Mucosa of rectum (tissue), 2 donors: ENCODE measurements around the gene SLC44A1.
A peak's percentile ranks its signal among the peaks of the same experiment; 100 is the strongest.

Experiments used
- H3K27ac ChIP-seq, 2 donors: one replicate each; pipeline ENCODE4 v1.7.0; 2013; ENCODE audit warnings: inconsistent platforms in 2 of 2, low read depth in 2 of 2, low read length in 2 of 2
- H3K27me3 ChIP-seq, 2 donors: one replicate each; pipeline ENCODE4 v1.7.0; 2013; ENCODE audit warnings: low read length in 2 of 2; ENCODE audit not compliant: control insufficient read depth in 2 of 2, insufficient read depth in 2 of 2
- H3K36me3 ChIP-seq, 2 donors: one replicate each; pipeline ENCODE4 v1.7.0; 2013; ENCODE audit warnings: low read length in 2 of 2; ENCODE audit not compliant: control insufficient read depth in 2 of 2, insufficient read depth in 2 of 2
- H3K4me1 ChIP-seq, 2 donors: one replicate each; pipeline ENCODE4 v1.7.0; 2013; ENCODE audit warnings: low read length in 2 of 2, mild to moderate bottlenecking in 1 of 2; ENCODE audit not compliant: control insufficient read depth in 2 of 2, insufficient read depth in 2 of 2
- H3K4me3 ChIP-seq, 2 donors: one replicate each; pipeline ENCODE4 v1.7.0; 2013; ENCODE audit warnings: low read length in 2 of 2
- H3K9ac ChIP-seq, 2 donors: one replicate each; pipeline ENCODE4 v1.7.0; 2013; ENCODE audit warnings: low read length in 2 of 2, low read depth in 1 of 2, mild to moderate bottlenecking in 1 of 2
- H3K9me3 ChIP-seq, 2 donors: one replicate each; pipeline ENCODE4 v1.7.0; 2013; ENCODE audit warnings: low read length in 2 of 2; ENCODE audit not compliant: control insufficient read depth in 2 of 2
- donor health status: healthy.
- donor health status: Normal muscosa, but diverticular disease.

SLC44A1 gene

GRCh38 chr9:105441616-105442160 is 197.2 kb downstream of the SLC44A1 start:
- no peaks in the 10 kb centered on the region for H3K36me3 ChIP-seq
- H3K27me3 ChIP-seq = no peaks in the 10 kb centered on the region
- peaks cover 0 to 6% of the 10 kb centered on the region in 2 donors for H3K4me1 ChIP-seq
- H3K27ac ChIP-seq = no peak overlapping the region
- no peaks in the 10 kb centered on the region for H3K9me3 ChIP-seq
- H3K9ac ChIP-seq = no peak overlapping the region
- no peak overlapping the region for H3K4me3 ChIP-seq

DNA sequence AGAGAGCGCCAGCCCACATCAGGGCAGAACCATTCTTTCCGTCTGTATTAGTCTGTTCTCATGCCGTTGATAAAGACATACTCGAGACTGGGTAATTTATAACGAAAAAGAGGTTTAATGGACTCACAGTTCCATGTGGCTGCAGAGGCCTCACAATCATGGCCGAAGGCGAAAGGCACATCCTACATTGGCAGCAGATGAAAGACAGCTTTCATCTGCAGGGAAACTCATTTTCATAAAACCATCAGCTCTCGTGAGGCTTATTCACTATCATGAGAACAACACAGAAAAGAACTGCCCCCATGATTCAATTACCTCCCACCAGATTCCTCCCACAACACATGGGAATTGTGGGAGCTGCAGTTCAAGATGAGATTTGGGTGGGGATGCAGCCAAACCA is 198.7 kb downstream of the SLC44A1 start:
- peaks cover 4 to 11% of the 10 kb centered on the region in 2 donors for H3K4me1 ChIP-seq
- H3K4me3 ChIP-seq = no peak overlapping the region
- H3K36me3 ChIP-seq = no peaks in the 10 kb centered on the region
- H3K27me3 ChIP-seq = no peaks in the 10 kb centered on the region
- H3K9ac ChIP-seq = no peak overlapping the region
- H3K27ac ChIP-seq = no peak overlapping the region
- H3K9me3 ChIP-seq = no peaks in the 10 kb centered on the region

- Histone ChIP-seq H3K9ac (no peak overlapping the region), H3K9me3 (no peaks in the 10 kb centered on the region), H3K4me3 (no peak overlapping the region), H3K27me3 (no peaks in the 10 kb centered on the region), H3K36me3 (no peaks in the 10 kb centered on the region), H3K4me1 (peaks cover 4 to 13% of the 10 kb centered on the region in 2 donors), H3K27ac (no peak overlapping the region)
These were observed 199.7 kb downstream of the SLC44A1 start for GRCh38 chr9:105444130-105444529.

DNA sequence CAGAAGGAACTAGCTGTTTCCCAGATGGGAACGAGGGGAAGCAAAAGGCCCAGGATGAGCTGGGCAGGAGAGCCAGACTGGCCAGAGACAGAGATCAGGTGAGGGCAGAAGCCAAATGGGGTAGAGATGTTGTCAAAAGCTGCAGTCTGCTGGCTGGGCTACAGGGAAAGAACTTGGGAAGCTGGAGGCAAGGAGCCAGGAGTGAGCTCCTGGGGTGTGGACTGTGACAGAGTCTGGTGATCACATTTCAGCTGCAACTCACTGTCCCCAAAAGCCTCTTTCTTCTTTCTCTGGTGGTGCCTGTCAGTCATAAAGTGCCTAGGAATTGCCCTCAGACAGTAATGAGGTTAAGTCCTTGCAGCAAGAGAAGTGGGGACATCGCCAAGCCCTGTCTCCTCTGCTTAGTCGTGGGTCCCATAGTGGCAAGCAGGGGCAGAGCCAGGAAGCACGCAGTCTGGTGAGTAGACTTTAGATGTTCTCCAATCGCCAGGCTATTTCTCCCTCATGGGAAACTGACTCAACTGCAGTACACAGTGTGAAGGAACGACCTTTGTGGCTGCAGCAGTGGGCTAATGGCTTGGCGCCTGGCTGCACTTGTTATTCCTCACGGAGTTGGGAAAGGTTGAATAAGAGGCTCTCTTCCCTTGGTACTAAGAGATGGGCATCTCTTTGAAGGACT is 200.9 kb downstream of the SLC44A1 start:
- Histone ChIP-seq H3K36me3 (no peaks in the 10 kb centered on the region), H3K27me3 (no peaks in the 10 kb centered on the region), H3K9me3 (no peaks in the 10 kb centered on the region), H3K27ac (no peak overlapping the region), H3K4me1 (peaks cover 4 to 16% of the 10 kb centered on the region in 2 donors), H3K4me3 (no peak overlapping the region), H3K9ac (no peak overlapping the region)

GRCh38 chr9:105447386-105447813 is 202.9 kb downstream of the SLC44A1 start:
- Histone ChIP-seq H3K36me3 (no peaks in the 10 kb centered on the region), H3K9ac (peak overlapping the region; percentile 52 to 62), H3K9me3 (no peaks in the 10 kb centered on the region), H3K27ac (peak overlapping the region; percentile 51 to 64), H3K4me3 (peak overlapping the region; percentile 81 to 84), H3K4me1 (peaks cover 4 to 18% of the 10 kb centered on the region in 2 donors), H3K27me3 (no peaks in the 10 kb centered on the region)

GRCh38 chr9:105447814-105448812 is 203.7 kb downstream of the SLC44A1 start, which contains the start of gene FSD1L:
FSD1L (plus strand) TSS chr9:105448034; CDS start chr9:105448221, 187 bp downstream.
- H3K27ac ChIP-seq = peak within 1 kb of the TSS; percentile 51 to 64
- peak within 1 kb of the TSS; percentile 62 to 64 for H3K9ac ChIP-seq
- H3K4me1 ChIP-seq = peaks cover 4 to 18% of the 10 kb centered on the region in 2 donors
- H3K9me3 ChIP-seq = no peaks in the 10 kb centered on the region
- no peaks in the 10 kb centered on the region for H3K36me3 ChIP-seq
- H3K27me3 ChIP-seq = no peaks in the 10 kb centered on the region
- H3K4me3 ChIP-seq = peak within 1 kb of the TSS; percentile 81 to 84

DNA sequence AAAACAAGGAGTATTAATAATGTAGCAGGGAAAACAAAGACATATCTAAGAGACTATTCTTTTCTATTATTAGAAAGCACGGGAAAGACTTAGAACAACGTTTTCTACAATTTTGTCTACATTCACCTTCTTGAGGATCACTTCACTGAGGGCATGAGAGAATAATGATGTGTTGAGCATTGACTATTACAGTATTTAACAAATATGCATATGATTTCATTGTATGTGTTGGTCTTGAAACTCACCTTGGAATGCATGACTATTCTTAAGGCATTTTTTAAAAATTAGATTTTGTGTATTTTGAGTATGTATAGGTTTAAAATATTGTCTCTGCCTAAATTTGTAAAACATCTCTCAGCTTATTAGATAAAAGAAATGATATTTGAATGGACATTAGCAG is 204.6 kb downstream of the SLC44A1 start:
- Histone ChIP-seq H3K9ac (no peak overlapping the region), H3K9me3 (no peaks in the 10 kb centered on the region), H3K36me3 (no peaks in the 10 kb centered on the region), H3K4me3 (peak overlapping the region in 1 of 2 donors; percentile 81), H3K27me3 (no peaks in the 10 kb centered on the region), H3K4me1 (peaks cover 4 to 18% of the 10 kb centered on the region in 2 donors), H3K27ac (no peak overlapping the region)

GRCh38 chr9:105452185-105452584 is 207.7 kb downstream of the SLC44A1 start:
- peaks cover 4 to 15% of the 10 kb centered on the region in 2 donors for H3K4me1 ChIP-seq
- no peak overlapping the region for H3K27ac ChIP-seq
- no peaks in the 10 kb centered on the region for H3K36me3 ChIP-seq
- no peak overlapping the region for H3K9ac ChIP-seq
- no peak overlapping the region for H3K4me3 ChIP-seq
- H3K27me3 ChIP-seq = no peaks in the 10 kb centered on the region
- H3K9me3 ChIP-seq = no peaks in the 10 kb centered on the region

- H3K9me3 ChIP-seq = no peaks in the 10 kb centered on the region
- no peak overlapping the region for H3K4me3 ChIP-seq
- H3K36me3 ChIP-seq = no peaks in the 10 kb centered on the region
- H3K9ac ChIP-seq = no peak overlapping the region
- no peaks in the 10 kb centered on the region for H3K27me3 ChIP-seq
- peaks cover 0 to 2% of the 10 kb centered on the region in 2 donors for H3K4me1 ChIP-seq
- no peak overlapping the region for H3K27ac ChIP-seq
These were observed 211.5 kb downstream of the SLC44A1 start for GRCh38 chr9:105455836-105456475.
